ENCODE measurements around the gene ARID5A. TPM values are rescaled to one million over a fixed set of nuclear protein-coding genes. Genes with fewer than 3 reads are reported as not detected.

Gene ARID5A
- total and polyA plus RNA-seq, 2 donors (not counting 1 experiment from before 2014, with no cell fraction given): 35.5 to 93.0 TPM

DNA sequence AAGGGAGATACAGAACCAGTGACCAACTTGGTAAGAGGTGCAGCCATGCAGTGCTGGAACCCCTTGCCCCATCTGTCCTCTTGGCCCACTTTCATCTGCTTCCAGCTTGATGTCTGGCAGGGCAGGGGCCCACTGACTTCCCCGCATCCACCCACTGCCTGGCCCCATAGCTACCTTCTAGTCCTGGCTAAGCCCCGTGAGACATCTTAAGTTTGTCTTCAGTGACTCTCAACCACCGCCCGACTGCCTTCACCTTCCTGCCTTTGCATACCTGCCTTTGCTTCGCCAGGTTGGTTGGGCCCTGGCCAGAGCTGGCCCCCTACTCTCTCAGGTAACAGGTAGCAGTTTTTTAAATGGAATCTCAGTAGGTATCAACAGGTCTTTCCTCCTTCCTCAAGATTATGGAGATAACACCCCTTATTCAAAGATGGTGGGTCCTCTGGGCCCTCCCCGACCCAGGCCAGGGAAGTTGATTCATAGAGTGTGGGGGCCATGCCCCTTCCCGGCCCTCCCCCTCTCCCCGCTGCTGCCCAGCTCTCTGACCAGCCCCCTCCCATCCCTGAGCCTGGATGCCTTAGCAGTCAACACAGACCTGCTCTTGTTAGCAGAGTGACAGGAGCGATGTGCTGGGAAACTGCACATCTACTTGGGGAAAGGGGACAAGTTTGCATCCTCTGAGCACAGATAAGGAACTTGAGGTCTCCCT is 2.8 kb downstream of the ARID5A start:
- Histone ChIP-seq H3K9me3 (ENCODE audit: control extremely low read depth in 1 of 3, control insufficient read depth in 2 of 3, insufficient read depth in 1 of 3, low read length in 2 of 3) (no peaks in the 10 kb centered on the region), H3K27me3 (replicated peaks in 1 of 4; ENCODE audit: control extremely low read depth in 1 of 4, control insufficient read depth in 3 of 4, insufficient read depth in 4 of 4, low read length in 3 of 4) (no peaks in the 10 kb centered on the region), H3K79me2 (ENCODE audit: control insufficient read depth, insufficient read depth, low read length) (peaks cover 54% of the 10 kb centered on the region), H4K20me1 (ENCODE audit: control insufficient read depth, insufficient read depth, low read length, poor library complexity, severe bottlenecking) (peaks cover 54% of the 10 kb centered on the region), H3K4me3 (ENCODE audit: control extremely low read depth in 1 of 5, extremely low read depth in 1 of 5, insufficient read depth in 1 of 5, low read depth in 2 of 5, low read length in 4 of 5) (peak overlapping the region in 3 of 5 experiments; percentile 75 to 85 (median 76)), H2AFZ (ENCODE audit: insufficient read depth, low read depth, low read length, poor library complexity, severe bottlenecking) (no peak overlapping the region), H3K4me2 (replicated peaks; ENCODE audit: low read depth, low read length, poor library complexity, severe bottlenecking) (peak overlapping the region; percentile 95), H3K36me3 (replicated peaks in 1 of 2; ENCODE audit: control extremely low read depth in 1 of 2, control insufficient read depth in 1 of 2, extremely low read depth in 1 of 2, insufficient read depth in 2 of 2, low read length in 1 of 2) (peaks cover 0 to 13% of the 10 kb centered on the region in 2 experiments), H3K4me1 (ENCODE audit: control insufficient read depth in 2 of 2, insufficient read depth in 2 of 2, low read length in 2 of 2) (peaks cover 26 to 34% of the 10 kb centered on the region in 2 donors), H3K9ac (ENCODE audit: low read length) (peak overlapping the region; percentile 87), H3K27ac (ENCODE audit: low read length in 2 of 2) (peak overlapping the region; percentile 64 to 94)
- 49% methylated on average over 7 of the region's 9 CpGs for WGBS (ENCODE audit: insufficient coverage)
- DNase-seq (no peak), ATAC-seq (ENCODE audit: low read depth) (no peak)
- ChIA-PET CTCF (interaction anchor here (0.7 to 6.1 kb wide), 6 partner anchors 10 to 125 kb away, joined by 3 to 53 read pairs (median 8); no protein-coding TSS in a partner anchor), POLR2A (interaction anchor here (3.0 to 3.4 kb wide), 2 partner anchors 12 to 15 kb away, joined by 12 to 27 read pairs; no protein-coding TSS in a partner anchor)
- TF ChIP-seq, protein P1, sequence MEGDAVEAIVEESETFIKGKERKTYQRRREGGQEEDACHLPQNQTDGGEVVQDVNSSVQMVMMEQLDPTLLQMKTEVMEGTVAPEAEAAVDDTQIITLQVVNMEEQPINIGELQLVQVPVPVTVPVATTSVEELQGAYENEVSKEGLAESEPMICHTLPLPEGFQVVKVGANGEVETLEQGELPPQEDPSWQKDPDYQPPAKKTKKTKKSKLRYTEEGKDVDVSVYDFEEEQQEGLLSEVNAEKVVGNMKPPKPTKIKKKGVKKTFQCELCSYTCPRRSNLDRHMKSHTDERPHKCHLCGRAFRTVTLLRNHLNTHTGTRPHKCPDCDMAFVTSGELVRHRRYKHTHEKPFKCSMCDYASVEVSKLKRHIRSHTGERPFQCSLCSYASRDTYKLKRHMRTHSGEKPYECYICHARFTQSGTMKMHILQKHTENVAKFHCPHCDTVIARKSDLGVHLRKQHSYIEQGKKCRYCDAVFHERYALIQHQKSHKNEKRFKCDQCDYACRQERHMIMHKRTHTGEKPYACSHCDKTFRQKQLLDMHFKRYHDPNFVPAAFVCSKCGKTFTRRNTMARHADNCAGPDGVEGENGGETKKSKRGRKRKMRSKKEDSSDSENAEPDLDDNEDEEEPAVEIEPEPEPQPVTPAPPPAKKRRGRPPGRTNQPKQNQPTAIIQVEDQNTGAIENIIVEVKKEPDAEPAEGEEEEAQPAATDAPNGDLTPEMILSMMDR (IDR thresholded peaks at IDR 0.05): no peak
- no peak for TF ChIP-seq EZH2 (IDR thresholded peaks at IDR 0.05; ENCODE audit: borderline replicate concordance, insufficient read depth, low read depth, low read length, poor library complexity, severe bottlenecking)
- H3K4me1 Mint-ChIP-seq: peaks cover 47% of the 10 kb centered on the region
- H3K4me3 Mint-ChIP-seq: peak overlapping the region; percentile 83
- no peaks in the 10 kb centered on the region for H3K9me3 Mint-ChIP-seq (ENCODE audit: insufficient read depth)
- peak overlapping the region; percentile 97 for H3K27ac Mint-ChIP-seq
- intact Hi-C loops (cut with micrococcal nuclease): loop anchor here (2.0 to 10.0 kb wide), 5 partner anchors 201 to 318 kb away; partner anchors contain the start of genes ANKRD39, CNNM3, CNNM4 and ITPRIPL1
- H3K27me3 Mint-ChIP-seq: no peaks in the 10 kb centered on the region

- no peaks in the 10 kb centered on the region for H3K9me3 ChIP-seq (ENCODE audit: control extremely low read depth in 1 of 3, control insufficient read depth in 2 of 3, insufficient read depth in 1 of 3, low read length in 2 of 3)
- ChIA-PET CTCF (interaction anchor here (0.7 to 6.1 kb wide), 5 partner anchors 10 to 133 kb away, joined by 3 to 53 read pairs (median 7); no protein-coding TSS in a partner anchor), POLR2A (interaction anchor here (1.3 kb wide), 1 partner anchor 8 kb away, joined by 4 read pairs; no protein-coding TSS in a partner anchor)
- H3K9ac ChIP-seq (ENCODE audit: low read length): no peak overlapping the region
- peak overlapping the region; percentile 97 for H3K27ac Mint-ChIP-seq
- DNase-seq (no peak), ATAC-seq (ENCODE audit: low read depth) (no peak)
- H3K4me2 ChIP-seq (replicated peaks; ENCODE audit: low read depth, low read length, poor library complexity, severe bottlenecking): peak overlapping the region; percentile 95
- no peaks in the 10 kb centered on the region for H3K27me3 Mint-ChIP-seq
- H3K27ac ChIP-seq (ENCODE audit: low read length in 2 of 2): peak overlapping the region in 1 of 2 donors; percentile 94
- H3K4me1 Mint-ChIP-seq: peaks cover 51% of the 10 kb centered on the region
- H3K9me3 Mint-ChIP-seq (ENCODE audit: insufficient read depth): no peaks in the 10 kb centered on the region
- TF ChIP-seq, protein P1 (IDR thresholded peaks at IDR 0.05): no peak
- no peak for TF ChIP-seq EZH2 (IDR thresholded peaks at IDR 0.05; ENCODE audit: borderline replicate concordance, insufficient read depth, low read depth, low read length, poor library complexity, severe bottlenecking)
- H3K4me1 ChIP-seq (ENCODE audit: control insufficient read depth in 2 of 2, insufficient read depth in 2 of 2, low read length in 2 of 2): peaks cover 26 to 34% of the 10 kb centered on the region in 2 donors
- no peaks in the 10 kb centered on the region for H3K27me3 ChIP-seq (replicated peaks in 1 of 4; ENCODE audit: control extremely low read depth in 1 of 4, control insufficient read depth in 3 of 4, insufficient read depth in 4 of 4, low read length in 3 of 4)
- no peak overlapping the region for H2AFZ ChIP-seq (ENCODE audit: insufficient read depth, low read depth, low read length, poor library complexity, severe bottlenecking)
- H3K4me3 ChIP-seq (ENCODE audit: control extremely low read depth in 1 of 5, extremely low read depth in 1 of 5, insufficient read depth in 1 of 5, low read depth in 2 of 5, low read length in 4 of 5): no peak overlapping the region
- peaks cover 0 to 15% of the 10 kb centered on the region in 2 experiments for H3K36me3 ChIP-seq (replicated peaks in 1 of 2; ENCODE audit: control extremely low read depth in 1 of 2, control insufficient read depth in 1 of 2, extremely low read depth in 1 of 2, insufficient read depth in 2 of 2, low read length in 1 of 2)
- peaks cover 59% of the 10 kb centered on the region for H3K79me2 ChIP-seq (ENCODE audit: control insufficient read depth, insufficient read depth, low read length)
- WGBS (ENCODE audit: insufficient coverage): 100% methylated on average over 1 of the region's 5 CpGs
- peaks cover 61% of the 10 kb centered on the region for H4K20me1 ChIP-seq (ENCODE audit: control insufficient read depth, insufficient read depth, low read length, poor library complexity, severe bottlenecking)
- intact Hi-C loops (cut with micrococcal nuclease): no loop called here
- peak overlapping the region; percentile 83 for H3K4me3 Mint-ChIP-seq
Observed at GRCh38 chr2:96540136-96540535, 3.6 kb downstream of the ARID5A start.

Data from B cell (primary cell).